Gastroesophageal sphincter (tissue), 4 donors: ENCODE results near the gene ACAD8. TPM values are rescaled to one million over a fixed set of nuclear protein-coding genes. Genes with fewer than 3 reads are reported as not detected.
A peak's percentile ranks its signal among the peaks of the same experiment; 100 is the strongest.

ENCODE experiments used
- ATAC-seq: fragments of 150-250 bp; one replicate; pipeline ENCODE4 v1.9.1; 2016; ENCODE audit warnings: mild to moderate bottlenecking, moderate library complexity
- H3K27ac ChIP-seq, 4 donors: fragments of 200-600 bp; sonication (generic) in 3 of 4; 1 replicate in 3 of 4; 2 replicates in 1 of 4; pipeline ENCODE4 v1.5.1; 2016 to 2019
- H3K27me3 ChIP-seq: fragments of 200-600 bp; sonication (generic); one replicate; pipeline ENCODE4 v1.5.1; 2019
- H3K36me3 ChIP-seq, 2 donors: fragments of 200-600 bp; sonication (generic); one replicate each; pipeline ENCODE4 v1.5.1; 2019; ENCODE audit warnings: control low read depth in 1 of 2
- H3K4me1 ChIP-seq, 3 donors: fragments of 200-600 bp; sonication (generic); 1 replicate in 2 of 3; 2 replicates in 1 of 3; pipeline ENCODE4 v1.5.1; 2016 to 2019; ENCODE audit warnings: control low read depth in 2 of 3
- H3K4me3 ChIP-seq, 2 donors: fragments of 200-600 bp; sonication (generic); one replicate each; pipeline ENCODE4 v1.5.1; 2019; ENCODE audit warnings: mild to moderate bottlenecking in 1 of 2, moderate library complexity in 1 of 2
- H3K9me3 ChIP-seq, 3 donors: fragments of 200-600 bp; sonication (generic); one replicate each; pipeline ENCODE4 v1.5.1; 2017 to 2019; ENCODE audit warnings: control low read depth in 2 of 3
- EP300 ChIP-seq: sonication (generic); formaldehyde crosslinking; IDR thresholded peaks from one replicate; pipeline ENCODE4 v1.6.1; 2017; ENCODE audit warnings: antibody characterized with exemption, mild to moderate bottlenecking
- POLR2A ChIP-seq, 2 donors: fragments of 450-650 bp; IDR thresholded peaks; one replicate each; pipeline ENCODE4 v1.6.1; 2017; ENCODE audit warnings: antibody characterized with exemption in 2 of 2, mild to moderate bottlenecking in 2 of 2, moderate library complexity in 1 of 2
- POLR2AphosphoS5 ChIP-seq: sonication (generic); formaldehyde crosslinking; IDR thresholded peaks from one replicate; pipeline ENCODE4 v1.6.1; 2017; ENCODE audit warnings: antibody characterized with exemption
- WGBS, 2 donors: methylation state at CpG; one replicate each; pipeline ENCODE4 v1.1.5; 2018; ENCODE audit warnings: low coverage in 1 of 2; 5-methylcytosine and 5-hydroxymethylcytosine counted together
- total RNA-seq, 4 donors: library from RNA; depleted of rRNA; stranded (reverse); fragments of >200 nt; gene quantifications; one replicate each; pipeline ENCODE4 v1.1.0, GENCODE V29; 2016
- TF ChIP-seq, protein P1 (sequence below), 4 experiments: fragments of 200-600 bp in 2 of 4; fragments of 450-650 bp in 2 of 4; sonication (generic) in 1 of 4; IDR thresholded peaks; one replicate each; pipeline ENCODE4 v1.5.1; 2017 to 2019; ENCODE audit warnings: antibody characterized with exemption in 4 of 4, mild to moderate bottlenecking in 2 of 4, moderate library complexity in 2 of 4

ACAD8 gene
- total RNA-seq, 4 donors from 2014 or later, result 20.1 to 28.8 (median 22.3) TPM

GRCh38 chr11:134289167-134289566 is 35.8 kb downstream of the ACAD8 start:
- 74 to 86% methylated on average over 4 of the region's 4 CpGs for WGBS, 2 donors
- no peak overlapping the region for H3K4me3 ChIP-seq
- peaks cover 0 to 6% (median 0%) of the 10 kb centered on the region in 3 donors for H3K4me1 ChIP-seq
- no peaks in the 10 kb centered on the region for H3K9me3 ChIP-seq
- no peak for TF ChIP-seq POLR2A (IDR thresholded peaks at IDR 0.05)
- no peak for TF ChIP-seq POLR2AphosphoS5
- TF ChIP-seq EP300, result no peak
- TF ChIP-seq, protein P1, sequence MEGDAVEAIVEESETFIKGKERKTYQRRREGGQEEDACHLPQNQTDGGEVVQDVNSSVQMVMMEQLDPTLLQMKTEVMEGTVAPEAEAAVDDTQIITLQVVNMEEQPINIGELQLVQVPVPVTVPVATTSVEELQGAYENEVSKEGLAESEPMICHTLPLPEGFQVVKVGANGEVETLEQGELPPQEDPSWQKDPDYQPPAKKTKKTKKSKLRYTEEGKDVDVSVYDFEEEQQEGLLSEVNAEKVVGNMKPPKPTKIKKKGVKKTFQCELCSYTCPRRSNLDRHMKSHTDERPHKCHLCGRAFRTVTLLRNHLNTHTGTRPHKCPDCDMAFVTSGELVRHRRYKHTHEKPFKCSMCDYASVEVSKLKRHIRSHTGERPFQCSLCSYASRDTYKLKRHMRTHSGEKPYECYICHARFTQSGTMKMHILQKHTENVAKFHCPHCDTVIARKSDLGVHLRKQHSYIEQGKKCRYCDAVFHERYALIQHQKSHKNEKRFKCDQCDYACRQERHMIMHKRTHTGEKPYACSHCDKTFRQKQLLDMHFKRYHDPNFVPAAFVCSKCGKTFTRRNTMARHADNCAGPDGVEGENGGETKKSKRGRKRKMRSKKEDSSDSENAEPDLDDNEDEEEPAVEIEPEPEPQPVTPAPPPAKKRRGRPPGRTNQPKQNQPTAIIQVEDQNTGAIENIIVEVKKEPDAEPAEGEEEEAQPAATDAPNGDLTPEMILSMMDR (IDR thresholded peaks at IDR 0.05), result no peak
- H3K36me3 ChIP-seq, result no peaks in the 10 kb centered on the region
- H3K27me3 ChIP-seq, result no peaks in the 10 kb centered on the region
- ATAC-seq, result no peak
- H3K27ac ChIP-seq, result no peak overlapping the region

DNA sequence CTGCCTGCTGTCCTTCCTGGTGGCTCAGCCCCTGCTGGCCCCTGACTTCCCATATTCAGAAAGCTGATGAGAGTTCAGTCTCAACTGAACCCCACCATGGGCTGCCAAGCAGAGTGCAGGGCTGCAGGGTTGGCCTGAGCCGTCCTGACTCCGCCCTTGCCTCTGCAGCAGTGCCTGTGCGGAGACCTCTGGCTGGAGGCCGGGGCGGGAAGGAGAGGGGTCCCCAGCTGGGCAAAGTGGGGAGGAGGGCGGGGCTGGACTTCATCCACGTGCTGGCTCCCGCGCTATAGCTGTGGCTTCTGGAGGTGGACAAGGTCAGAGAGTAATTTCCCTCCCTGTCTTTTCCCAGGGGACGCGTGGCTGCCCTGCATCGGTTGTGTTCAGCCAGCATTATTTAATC is 36.4 kb downstream of the ACAD8 start:
- no peaks in the 10 kb centered on the region for H3K9me3 ChIP-seq
- peaks cover 0 to 6% (median 0%) of the 10 kb centered on the region in 3 donors for H3K4me1 ChIP-seq
- H3K4me3 ChIP-seq, result no peak overlapping the region
- no peaks in the 10 kb centered on the region for H3K36me3 ChIP-seq
- no peak overlapping the region for H3K27ac ChIP-seq
- no peaks in the 10 kb centered on the region for H3K27me3 ChIP-seq
- ATAC-seq, result peak; percentile 38
- WGBS, 2 donors, result 0 to 42% methylated on average over 1 to 3 of the region's 12 CpGs
- TF ChIP-seq POLR2AphosphoS5, result no peak
- no peak for TF ChIP-seq POLR2A (IDR thresholded peaks at IDR 0.05)
- TF ChIP-seq, protein P1 (IDR thresholded peaks at IDR 0.05), result no peak
- TF ChIP-seq EP300, result no peak

- TF ChIP-seq POLR2A (IDR thresholded peaks at IDR 0.05), result no peak
- TF ChIP-seq POLR2AphosphoS5, result no peak
- TF ChIP-seq, protein P1 (IDR thresholded peaks at IDR 0.05), result no peak
- TF ChIP-seq EP300, result no peak
- ATAC-seq, result no peak
- H3K27ac ChIP-seq, result no peak overlapping the region
- H3K36me3 ChIP-seq, result no peaks in the 10 kb centered on the region
- no peaks in the 10 kb centered on the region for H3K27me3 ChIP-seq
- no peak overlapping the region for H3K4me3 ChIP-seq
- peaks cover 0 to 6% (median 0%) of the 10 kb centered on the region in 3 donors for H3K4me1 ChIP-seq
- H3K9me3 ChIP-seq, result no peaks in the 10 kb centered on the region
- 73 to 90% methylated on average over 5 to 6 of the region's 7 CpGs for WGBS, 2 donors
These were observed 37.3 kb downstream of the ACAD8 start for GRCh38 chr11:134290646-134291045.

- ATAC-seq, result no peak
- H3K36me3 ChIP-seq, result no peaks in the 10 kb centered on the region
- H3K27me3 ChIP-seq, result no peaks in the 10 kb centered on the region
- no peak overlapping the region for H3K4me3 ChIP-seq
- peaks cover 0 to 6% (median 0%) of the 10 kb centered on the region in 3 donors for H3K4me1 ChIP-seq
- WGBS, 2 donors, result 33 to 95% methylated on average over 1 to 6 of the region's 6 CpGs
- H3K9me3 ChIP-seq, result no peaks in the 10 kb centered on the region
- TF ChIP-seq EP300, result no peak
- TF ChIP-seq, protein P1 (IDR thresholded peaks at IDR 0.05), result no peak
- no peak for TF ChIP-seq POLR2AphosphoS5
- TF ChIP-seq POLR2A (IDR thresholded peaks at IDR 0.05), result no peak
- no peak overlapping the region for H3K27ac ChIP-seq
These were observed 37.8 kb downstream of the ACAD8 start for GRCh38 chr11:134291196-134291595.

- Histone ChIP-seq H3K9me3 (no peaks in the 10 kb centered on the region), H3K27me3 (no peaks in the 10 kb centered on the region), H3K36me3 (no peaks in the 10 kb centered on the region), H3K27ac (no peak overlapping the region), H3K4me1 (peaks cover 0 to 6% (median 0%) of the 10 kb centered on the region in 3 donors), H3K4me3 (no peak overlapping the region)
- ATAC-seq, result no peak
- WGBS, 2 donors, result 85% methylated on average over 5 of the region's 15 CpGs; no CpG with 5 or more reads in 1 of the 2 donors
- TF ChIP-seq POLR2AphosphoS5, result no peak
- TF ChIP-seq, protein P1 (IDR thresholded peaks at IDR 0.05), result no peak
- TF ChIP-seq EP300, result no peak
- TF ChIP-seq POLR2A (IDR thresholded peaks at IDR 0.05), result no peak
These were observed 39.3 kb downstream of the ACAD8 start for GRCh38 chr11:134292661-134293060.
